Measurements from ENCODE around the gene POLR3G.

POLR3G gene

GRCh38 chr5:90504743-90505142 is 30.1 kb downstream of the POLR3G start:
- no peak for DNase-seq

- DNase-seq, result no peak
Observed at GRCh38 chr5:90506221-90506620, 31.6 kb downstream of the POLR3G start.

- no peak for DNase-seq
Observed at GRCh38 chr5:90510438-90510837, 35.8 kb downstream of the POLR3G start.

- DNase-seq, result no peak
Observed at GRCh38 chr5:90514520-90514919, 39.9 kb downstream of the POLR3G start.

- no peak for DNase-seq
Observed at GRCh38 chr5:90518661-90519060, 44.0 kb downstream of the POLR3G start.

- no peak for DNase-seq
Observed at GRCh38 chr5:90519081-90519480, 44.4 kb downstream of the POLR3G start.

- no peak for DNase-seq
Observed at GRCh38 chr5:90528601-90529193, 54.0 kb downstream of the POLR3G start.

- DNase-seq, result peak; percentile 88
Observed at GRCh38 chr5:90529194-90529938, 54.7 kb downstream of the POLR3G start, which contains the start of gene LYSMD3. LYSMD3 (minus strand) TSS chr5:90529584; CDS start chr5:90525289, 4,295 bp downstream.

GRCh38 chr5:90529939-90530677 is 55.4 kb downstream of the POLR3G start:
- peak; percentile 34 for DNase-seq

GRCh38 chr5:90530736-90531487 is 56.2 kb downstream of the POLR3G start:
- DNase-seq, result no peak

- no peak for DNase-seq
Observed at GRCh38 chr5:90533794-90534193, 59.1 kb downstream of the POLR3G start.

GRCh38 chr5:90534922-90535321 is 60.3 kb downstream of the POLR3G start:
- no peak for DNase-seq

- DNase-seq, result no peak
Observed at GRCh38 chr5:90542827-90543519, 68.3 kb downstream of the POLR3G start.

GRCh38 chr5:90545511-90545910 is 70.8 kb downstream of the POLR3G start:
- no peak for DNase-seq

GRCh38 chr5:90546216-90546837 is 71.7 kb downstream of the POLR3G start:
- no peak for DNase-seq

- DNase-seq, result no peak
Observed at GRCh38 chr5:90547072-90547536, 72.4 kb downstream of the POLR3G start.

- peak; percentile 64 for DNase-seq
Observed at GRCh38 chr5:90548069-90548593, 73.5 kb downstream of the POLR3G start.

GRCh38 chr5:90549223-90549622 is 74.6 kb downstream of the POLR3G start:
- DNase-seq, result no peak

GRCh38 chr5:90549729-90550275 is 75.1 kb downstream of the POLR3G start:
- DNase-seq, result no peak

GRCh38 chr5:90550963-90551362 is 76.3 kb downstream of the POLR3G start:
- DNase-seq, result no peak

- no peak for DNase-seq
Observed at GRCh38 chr5:90551376-90551775, 76.7 kb downstream of the POLR3G start.

Data from NCI-H1092 (cell line).